DMS 273 (cell line): Measurements from ENCODE around the gene TOPBP1.
"Not testable (repeated sequence)": the region's sequence is repeated elsewhere in the genome, so short reads cannot be mapped to it uniquely, and the experiment has no call there.

ENCODE experiments used
- DNase-seq: peaks from one replicate; lab custom pipeline; 2025; ENCODE audit not compliant: unreplicated experiment; lab: John Stamatoyannopoulos, UW

Gene TOPBP1

GRCh38 chr3:133675631-133676335 lies 14.0 kb upstream of the TOPBP1 start:
- no peak for DNase-seq

DNA sequence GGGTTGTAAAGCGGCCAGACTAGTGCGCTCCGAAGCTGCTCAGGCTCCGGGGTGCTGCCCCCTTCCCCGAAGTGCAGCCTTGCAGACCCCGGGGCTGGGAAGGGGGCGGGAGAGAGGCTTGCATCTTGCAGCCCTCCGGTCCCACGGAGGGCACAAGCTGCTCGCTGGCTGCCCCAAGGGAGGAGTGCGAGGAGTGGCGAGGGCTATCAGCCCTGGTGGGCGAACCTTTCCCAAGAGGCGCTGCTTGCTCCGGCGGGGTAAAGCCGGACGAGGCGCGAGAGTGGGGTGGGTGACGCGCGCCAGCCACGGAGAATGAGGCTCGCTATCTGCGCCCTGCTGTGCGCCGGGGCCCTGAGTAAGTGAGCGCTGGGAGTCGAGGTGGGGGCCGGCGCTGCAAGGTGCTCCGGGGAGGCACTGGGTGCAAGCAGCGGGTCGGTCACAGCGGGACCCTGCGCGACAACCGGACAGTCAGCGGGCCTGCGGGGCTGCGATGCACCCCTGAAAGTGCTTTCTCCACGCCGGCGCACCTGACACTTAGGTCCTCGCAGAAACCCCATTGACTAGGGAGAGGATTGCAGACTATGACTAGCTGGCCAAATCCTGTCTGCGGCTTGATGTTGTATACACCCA lies 12.7 kb upstream of the TOPBP1 start:
- DNase-seq = peak; percentile 26

DNA sequence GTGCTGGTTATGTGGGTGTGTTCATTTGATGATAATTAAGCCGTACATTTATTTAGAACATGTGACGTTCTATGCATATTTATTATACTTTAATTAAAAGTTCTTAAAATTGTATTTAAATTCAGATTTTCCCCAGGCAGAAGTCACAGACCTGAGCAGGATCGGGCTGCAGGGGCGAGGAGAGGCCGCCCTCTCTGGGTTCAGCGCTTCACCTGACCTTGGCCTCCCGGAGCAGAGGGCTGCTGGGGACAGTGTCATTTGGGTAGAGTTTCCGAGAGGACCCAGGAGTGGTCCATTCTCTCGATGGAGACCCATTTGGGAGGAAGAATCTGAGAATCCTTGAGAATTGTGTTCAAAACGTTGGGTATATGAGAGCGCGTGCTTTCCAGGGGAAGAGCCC lies 12.0 kb upstream of the TOPBP1 start:
- no peak for DNase-seq

GRCh38 chr3:133672461-133672860 lies 10.7 kb upstream of the TOPBP1 start:
- DNase-seq = no peak

- DNase-seq = no peak
These were observed 8.8 kb upstream of the TOPBP1 start for GRCh38 chr3:133670525-133670995.

GRCh38 chr3:133669949-133670524 lies 8.3 kb upstream of the TOPBP1 start:
- no peak for DNase-seq

DNA sequence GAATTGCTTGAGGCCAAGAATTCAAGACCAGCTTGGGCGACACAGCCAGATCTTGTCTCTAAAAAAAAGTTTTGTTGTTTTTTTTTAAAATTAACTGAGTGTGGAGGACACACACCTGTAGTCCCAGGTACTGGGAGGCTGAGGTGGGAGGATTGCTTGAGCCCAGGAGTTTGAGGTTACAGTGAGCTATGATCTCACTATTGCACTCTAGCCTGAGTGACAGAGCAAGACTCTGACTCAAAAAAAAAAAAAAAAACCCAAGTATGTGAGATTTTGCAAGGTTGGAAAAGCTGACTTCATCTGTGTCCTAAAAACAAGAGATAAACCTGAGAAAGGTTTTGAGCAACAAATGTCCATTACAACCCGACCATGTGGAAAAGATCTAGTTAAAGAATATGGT lies 5.4 kb upstream of the TOPBP1 start:
- no peak for DNase-seq

GRCh38 chr3:133665188-133665587 lies 3.4 kb upstream of the TOPBP1 start:
- not testable (repeated sequence) for DNase-seq

GRCh38 chr3:133663569-133664313 lies 2.0 kb upstream of the TOPBP1 start:
- DNase-seq = peak; percentile 93

DNA sequence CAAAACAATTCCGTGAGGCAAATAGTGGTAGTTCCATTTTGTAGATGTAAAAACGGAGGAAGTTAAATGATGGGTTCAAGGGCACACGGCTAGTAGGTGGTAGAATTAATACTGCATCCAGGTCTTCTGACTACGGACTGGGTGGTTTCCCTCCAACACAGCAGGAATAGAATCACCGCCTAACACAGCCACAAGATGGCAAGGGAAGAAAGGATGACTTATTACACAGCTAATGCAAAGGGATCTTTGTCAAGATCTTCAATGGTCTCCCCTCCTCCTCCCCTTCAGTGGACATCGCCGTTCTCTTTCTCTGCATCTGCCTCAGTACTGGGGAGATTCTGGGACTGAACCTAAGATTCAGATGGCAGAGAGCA lies 524 bp upstream of the TOPBP1 start:
- DNase-seq = peak; percentile 70

DNA sequence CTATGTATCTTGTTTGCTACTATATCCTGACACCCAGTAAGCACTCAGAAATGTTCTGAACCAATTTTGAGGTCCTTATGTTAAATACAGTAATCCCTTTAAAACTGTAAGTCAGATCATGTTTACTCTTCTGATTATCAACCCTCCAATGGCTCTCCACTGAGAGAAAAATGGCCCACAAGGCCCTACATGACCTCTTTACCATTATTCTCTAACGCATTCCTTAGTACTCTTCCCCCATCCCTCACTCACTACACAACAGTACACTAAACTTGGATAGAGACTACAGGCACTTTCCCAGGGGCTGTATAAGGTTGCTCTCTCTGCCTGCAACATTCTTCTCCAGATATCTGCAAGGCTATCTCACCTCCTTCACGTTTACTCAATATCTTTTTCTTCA lies 1.9 kb downstream of the TOPBP1 start:
- DNase-seq = no peak

DNA sequence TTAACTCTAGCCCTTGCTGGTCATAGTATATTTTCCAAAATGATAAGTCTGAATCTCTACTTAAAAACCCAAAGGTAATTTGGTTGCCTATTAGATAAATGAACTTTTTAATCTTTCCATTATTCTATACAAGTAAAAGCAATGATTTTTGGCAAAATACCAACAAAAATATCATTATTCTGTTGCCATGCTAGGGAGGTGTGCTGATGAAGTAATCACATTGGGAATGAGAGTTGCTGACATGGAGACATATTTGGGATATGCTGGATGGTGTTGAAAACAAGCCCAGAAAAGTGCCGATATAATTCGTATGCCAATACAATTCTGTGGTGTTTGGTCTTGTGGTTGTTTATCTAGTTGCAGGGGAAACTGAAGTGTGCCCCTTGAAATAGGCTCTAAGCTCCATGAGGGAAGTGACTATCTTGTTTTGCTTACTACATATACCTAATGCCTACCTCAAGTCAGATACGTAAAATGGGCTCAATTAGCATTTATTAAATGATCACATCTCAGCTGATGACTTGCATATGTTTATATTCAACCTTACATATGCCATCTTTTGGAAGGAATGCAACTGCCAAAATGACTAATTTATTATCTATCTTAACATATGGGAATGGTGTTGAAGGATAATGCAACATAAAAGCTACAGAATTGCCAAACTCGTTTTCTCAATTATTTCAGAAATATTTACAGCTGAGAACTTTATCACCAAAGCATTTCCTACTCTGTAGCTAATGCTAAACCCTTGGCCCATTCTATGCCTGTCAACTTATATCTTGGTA lies 5.8 kb downstream of the TOPBP1 start:
- no peak for DNase-seq

DNA sequence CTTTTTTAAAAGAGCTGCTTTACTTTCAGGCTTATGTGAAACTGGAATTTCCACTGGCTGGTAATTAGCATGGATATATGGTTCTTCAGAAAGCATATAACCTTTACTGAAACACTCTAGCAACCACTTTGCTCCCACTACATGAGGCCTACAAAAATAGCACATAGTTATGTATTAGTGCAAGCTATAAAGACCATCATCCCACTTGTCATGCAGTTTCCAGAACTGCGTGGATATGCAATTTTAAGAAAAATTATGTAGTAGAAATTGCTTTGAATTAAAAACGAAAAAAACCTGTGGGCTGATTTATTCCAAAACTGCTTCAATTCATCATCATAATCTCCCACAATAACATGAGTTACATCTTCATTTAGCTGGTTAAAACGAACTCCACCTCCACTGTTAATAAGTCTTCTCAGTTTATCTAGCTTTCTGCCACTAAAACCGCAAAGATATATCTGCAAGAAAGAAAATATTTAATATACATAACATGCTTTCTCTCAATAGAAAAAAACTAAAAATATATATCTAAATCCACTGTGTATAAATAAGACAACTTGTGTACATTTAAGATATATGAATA lies 12.2 kb downstream of the TOPBP1 start:
- no peak for DNase-seq

GRCh38 chr3:133644768-133645167 lies 17.0 kb downstream of the TOPBP1 start:
- DNase-seq = peak; percentile 9

GRCh38 chr3:133643611-133644010 lies 18.1 kb downstream of the TOPBP1 start:
- no peak for DNase-seq

DNA sequence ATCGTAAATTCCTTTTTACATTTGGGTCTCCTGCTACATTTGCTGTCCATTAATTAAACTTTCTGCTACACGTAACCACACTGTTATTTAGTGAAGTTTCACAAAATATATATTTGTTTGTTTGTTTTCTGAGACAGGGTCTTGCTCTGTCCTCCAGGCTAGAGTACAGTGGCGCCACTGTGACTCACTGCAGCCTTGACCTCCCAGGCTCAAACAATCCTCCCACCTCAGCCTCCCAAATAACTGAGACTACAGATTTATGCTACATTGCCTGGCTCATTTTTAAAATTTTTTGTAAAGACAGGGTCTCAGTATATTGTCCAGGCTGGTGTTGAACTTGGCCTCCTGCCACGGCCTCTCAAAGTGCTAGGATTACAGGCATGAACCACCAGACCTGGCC lies 20.5 kb downstream of the TOPBP1 start:
- DNase-seq = no peak

GRCh38 chr3:133633439-133633838 lies 28.3 kb downstream of the TOPBP1 start:
- DNase-seq = no peak

DNA sequence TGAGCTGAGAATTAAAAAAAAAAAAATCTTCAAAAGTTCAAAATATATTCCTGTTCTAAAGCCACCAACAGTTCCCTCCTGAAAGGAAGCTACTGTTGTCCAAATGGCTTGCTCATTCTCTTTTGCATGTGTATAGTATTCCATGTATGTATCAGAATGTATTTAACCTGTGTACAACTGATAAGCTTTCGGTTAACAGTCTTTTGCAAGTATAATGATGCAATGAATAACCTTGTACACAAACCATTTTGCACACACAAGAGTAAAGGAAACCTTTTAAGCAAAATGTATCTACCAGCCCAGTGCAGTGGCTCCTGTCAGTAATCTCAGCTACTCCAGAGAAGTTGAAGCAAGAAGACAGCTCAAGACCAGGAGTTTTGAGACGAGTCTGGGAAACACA lies 32.6 kb downstream of the TOPBP1 start:
- DNase-seq = no peak

GRCh38 chr3:133627789-133628188 lies 34.0 kb downstream of the TOPBP1 start:
- no peak for DNase-seq

DNA sequence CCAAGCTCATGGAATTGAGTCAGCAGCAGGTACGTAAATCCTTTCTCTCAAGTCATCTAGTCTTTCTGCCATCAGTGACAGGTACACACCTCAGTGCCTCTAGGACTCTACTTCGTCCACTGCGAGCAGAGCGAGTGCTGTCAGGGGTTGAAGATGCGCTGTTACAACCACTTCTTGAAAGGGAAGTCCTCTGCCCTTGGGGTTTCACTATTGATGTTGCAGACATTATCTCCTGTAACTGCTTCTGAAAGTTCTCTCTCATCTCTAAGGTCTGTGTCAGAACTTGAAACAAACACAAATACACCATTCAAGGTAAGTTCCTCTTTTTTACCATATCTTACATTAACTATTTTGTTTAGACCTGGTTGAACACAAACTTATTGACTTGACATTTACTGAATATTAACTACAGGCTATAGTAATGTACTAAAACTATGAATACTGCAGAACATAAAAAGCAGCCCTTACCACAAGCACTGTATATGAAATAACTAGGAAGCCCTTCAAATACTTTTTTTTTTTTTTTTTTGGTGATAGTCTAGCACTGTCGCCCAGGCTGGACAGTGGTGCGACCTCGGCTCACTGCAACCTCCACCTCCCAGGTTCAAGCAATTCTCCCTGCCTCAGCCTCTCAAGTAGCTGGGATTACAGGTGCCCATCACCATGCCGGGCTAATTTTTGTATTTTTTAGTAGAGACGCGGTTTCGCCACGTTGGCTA lies 41.5 kb downstream of the TOPBP1 start:
- DNase-seq = no peak
